ENCODE measurements around the gene JMJD1C.
"Not testable (repeated sequence)": the region's sequence is repeated elsewhere in the genome, so short reads cannot be mapped to it uniquely, and the experiment has no call there.

Gene JMJD1C

DNA sequence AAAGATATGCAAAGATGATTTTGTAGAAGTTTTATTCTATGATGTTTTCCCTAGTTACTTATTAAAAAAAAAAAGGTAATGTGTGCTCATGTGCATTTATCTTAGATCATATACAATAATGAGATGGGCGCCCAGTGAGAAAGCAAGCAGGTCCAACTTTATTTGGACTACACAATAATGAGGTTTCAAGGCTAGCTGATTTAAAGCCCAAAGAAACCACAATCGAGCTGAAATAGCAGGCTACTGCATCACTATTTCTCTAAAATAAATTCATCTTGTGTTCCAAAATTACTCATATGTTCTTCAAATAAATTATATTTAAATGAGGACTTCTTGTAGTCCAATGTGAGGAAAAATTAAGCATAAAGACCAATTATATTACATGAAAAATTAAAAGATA lies 110.1 kb downstream of the JMJD1C start:
- TF ChIP-seq, protein P1, sequence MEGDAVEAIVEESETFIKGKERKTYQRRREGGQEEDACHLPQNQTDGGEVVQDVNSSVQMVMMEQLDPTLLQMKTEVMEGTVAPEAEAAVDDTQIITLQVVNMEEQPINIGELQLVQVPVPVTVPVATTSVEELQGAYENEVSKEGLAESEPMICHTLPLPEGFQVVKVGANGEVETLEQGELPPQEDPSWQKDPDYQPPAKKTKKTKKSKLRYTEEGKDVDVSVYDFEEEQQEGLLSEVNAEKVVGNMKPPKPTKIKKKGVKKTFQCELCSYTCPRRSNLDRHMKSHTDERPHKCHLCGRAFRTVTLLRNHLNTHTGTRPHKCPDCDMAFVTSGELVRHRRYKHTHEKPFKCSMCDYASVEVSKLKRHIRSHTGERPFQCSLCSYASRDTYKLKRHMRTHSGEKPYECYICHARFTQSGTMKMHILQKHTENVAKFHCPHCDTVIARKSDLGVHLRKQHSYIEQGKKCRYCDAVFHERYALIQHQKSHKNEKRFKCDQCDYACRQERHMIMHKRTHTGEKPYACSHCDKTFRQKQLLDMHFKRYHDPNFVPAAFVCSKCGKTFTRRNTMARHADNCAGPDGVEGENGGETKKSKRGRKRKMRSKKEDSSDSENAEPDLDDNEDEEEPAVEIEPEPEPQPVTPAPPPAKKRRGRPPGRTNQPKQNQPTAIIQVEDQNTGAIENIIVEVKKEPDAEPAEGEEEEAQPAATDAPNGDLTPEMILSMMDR (IDR thresholded peaks at IDR 0.05; ENCODE audit: low read length, missing control alignments): no peak
- no peak for DNase-seq (ENCODE audit: low read depth)
- no peak overlapping the region for H3K4me3 ChIP-seq (replicated peaks; ENCODE audit: low read depth, low read length)

DNA sequence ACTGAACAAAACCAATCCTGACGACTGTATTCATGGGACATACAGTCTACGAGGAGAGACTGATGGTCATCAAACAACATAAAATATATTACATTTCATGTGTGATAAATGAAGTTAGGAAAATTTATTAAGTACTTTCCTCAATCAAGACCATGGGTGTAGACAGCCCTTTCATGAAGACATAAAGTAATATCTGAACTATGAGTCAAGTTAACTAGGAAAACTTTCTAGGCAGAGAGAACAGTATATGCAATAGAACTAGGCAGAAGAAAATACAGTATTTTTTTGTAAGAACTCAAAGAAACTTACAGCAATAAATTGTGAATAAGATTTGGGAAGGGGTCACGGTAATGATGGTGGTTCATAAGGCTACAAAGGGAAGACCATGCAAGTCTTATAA lies 112.8 kb downstream of the JMJD1C start:
- no peak for DNase-seq (ENCODE audit: low read depth)
- TF ChIP-seq, protein P1 (IDR thresholded peaks at IDR 0.05; ENCODE audit: low read length, missing control alignments): no peak
- no peak overlapping the region for H3K4me3 ChIP-seq (replicated peaks; ENCODE audit: low read depth, low read length)

DNA sequence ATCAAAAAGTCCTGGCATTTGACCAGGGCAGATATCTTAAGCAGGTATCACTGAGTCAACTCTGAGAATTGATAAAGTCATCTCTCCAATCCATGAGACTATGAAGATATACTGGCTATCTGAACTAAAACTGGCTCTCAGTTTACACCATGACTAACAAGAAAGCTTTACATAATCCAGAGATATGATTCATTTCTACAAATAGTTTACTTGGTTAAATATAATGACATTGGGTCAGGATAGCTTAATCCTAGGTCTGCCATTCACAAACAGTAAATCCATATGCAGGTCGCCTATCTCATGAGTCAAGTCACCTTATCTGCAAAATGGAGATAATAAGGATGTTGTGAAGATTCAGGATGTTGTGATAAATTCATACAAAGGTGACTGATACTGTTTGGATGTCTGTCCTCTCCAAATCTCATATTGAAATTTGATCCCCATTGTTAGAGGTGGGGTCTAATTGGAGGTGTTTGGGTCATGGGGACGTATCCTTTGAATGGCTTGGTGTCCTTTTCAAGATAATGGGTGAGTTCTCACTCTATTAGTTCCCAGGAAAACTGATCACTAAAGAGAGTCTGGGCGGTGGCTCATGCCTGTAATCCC lies 117.4 kb downstream of the JMJD1C start:
- TF ChIP-seq, protein P1 (IDR thresholded peaks at IDR 0.05; ENCODE audit: low read length, missing control alignments): no peak
- no peak overlapping the region for H3K4me3 ChIP-seq (replicated peaks; ENCODE audit: low read depth, low read length)
- DNase-seq (ENCODE audit: low read depth): no peak

DNA sequence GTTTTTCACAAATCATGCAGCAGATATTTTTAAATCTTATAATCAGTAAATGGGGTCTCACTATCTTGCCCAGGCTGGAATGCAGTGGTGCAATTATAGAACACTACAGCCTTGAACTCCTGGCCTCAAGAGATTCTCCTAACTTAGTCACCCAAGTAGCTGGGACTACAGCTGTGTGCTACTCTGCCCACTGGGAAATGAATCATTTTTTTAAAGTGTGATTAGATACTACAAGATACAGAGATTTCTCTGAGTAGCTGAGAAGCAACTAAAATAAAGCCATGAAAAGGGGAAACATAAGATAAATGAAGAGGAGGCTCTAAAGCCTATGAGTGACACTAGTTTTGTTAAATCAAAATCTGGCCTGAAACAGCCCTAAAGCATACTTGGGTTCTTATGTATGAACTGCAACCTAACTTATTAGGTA lies 119.7 kb downstream of the JMJD1C start:
- no peak overlapping the region for H3K4me3 ChIP-seq (replicated peaks; ENCODE audit: low read depth, low read length)
- TF ChIP-seq, protein P1 (IDR thresholded peaks at IDR 0.05; ENCODE audit: low read length, missing control alignments): no peak
- peak; percentile 58 for DNase-seq (ENCODE audit: low read depth)

DNA sequence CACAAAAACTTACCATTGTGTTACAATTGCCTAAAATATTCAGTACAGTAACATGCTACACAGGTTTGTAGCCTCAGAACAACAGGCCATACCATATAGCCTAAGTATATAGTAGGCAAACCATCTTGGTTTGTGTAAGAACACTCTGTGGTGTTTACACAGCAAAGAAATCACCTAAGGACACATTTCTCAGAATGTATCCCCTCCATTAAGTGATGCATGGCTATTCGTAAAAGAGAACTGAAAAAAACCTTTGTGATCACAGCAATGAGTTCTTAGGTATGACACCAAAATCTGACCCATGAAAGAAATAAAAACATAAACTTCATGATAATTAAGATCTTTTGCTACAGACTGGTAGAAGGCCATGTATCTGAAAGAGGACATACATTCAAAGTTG lies 121.5 kb downstream of the JMJD1C start:
- TF ChIP-seq, protein P1 (IDR thresholded peaks at IDR 0.05; ENCODE audit: low read length, missing control alignments): no peak
- no peak for DNase-seq (ENCODE audit: low read depth)
- H3K4me3 ChIP-seq (replicated peaks; ENCODE audit: low read depth, low read length): no peak overlapping the region

DNA sequence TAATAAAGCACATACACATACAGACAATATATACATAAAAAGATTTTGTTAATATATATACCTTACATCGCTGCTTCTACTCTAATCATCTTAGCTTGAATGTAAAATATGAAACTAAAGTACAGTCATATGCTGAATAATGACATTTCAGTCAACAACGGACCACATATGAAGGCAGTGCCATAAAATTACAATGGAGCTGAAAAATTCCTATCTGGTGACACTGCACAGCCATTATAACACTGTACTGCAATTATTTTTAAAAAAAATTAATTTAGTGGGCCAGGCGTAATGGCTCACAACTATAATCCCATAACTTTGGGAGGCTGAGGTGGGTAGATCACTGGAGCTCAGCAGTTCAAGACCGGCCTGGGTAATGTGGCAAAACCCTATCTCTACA lies 122.3 kb downstream of the JMJD1C start:
- TF ChIP-seq, protein P1 (IDR thresholded peaks at IDR 0.05; ENCODE audit: low read length, missing control alignments): no peak
- H3K4me3 ChIP-seq (replicated peaks; ENCODE audit: low read depth, low read length): no peak overlapping the region
- no peak for DNase-seq (ENCODE audit: low read depth)

DNA sequence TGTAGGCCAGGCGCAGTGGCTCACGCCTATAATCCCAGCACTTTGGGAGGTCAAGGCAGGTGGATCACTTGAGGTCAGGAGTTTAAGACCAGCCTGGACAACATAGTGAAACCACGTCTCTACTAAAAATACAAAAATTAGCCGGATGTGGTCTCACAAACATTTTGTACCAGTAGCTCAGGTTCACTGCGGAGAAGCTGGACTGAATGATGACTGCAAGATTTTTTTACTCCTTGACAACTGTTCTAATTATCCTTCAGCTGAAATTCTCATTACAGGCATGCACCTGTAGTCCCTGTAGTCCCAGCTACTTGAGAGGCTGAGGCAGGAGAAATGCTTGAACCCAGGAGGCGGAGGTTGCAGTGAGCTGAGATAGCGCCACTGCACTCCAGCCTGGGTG lies 126.1 kb downstream of the JMJD1C start:
- not testable (repeated sequence) for DNase-seq (ENCODE audit: low read depth); H3K4me3 ChIP-seq (replicated peaks; ENCODE audit: low read depth, low read length)
